Retinal pigment epithelial cell (primary cell): ENCODE data around the gene ADCY3.

Experiments used
- DNase-seq: peaks from one replicate; pipeline ENCODE4 v3.0.0-alpha.2; 2010; ENCODE audit warnings: low read depth
- H3K4me3 ChIP-seq: 2 replicates; pipeline ENCODE4 v1.5.1; 2011; ENCODE audit warnings: mild to moderate bottlenecking, low read length, control low read depth, moderate library complexity
- TF ChIP-seq, protein P1 (sequence below): conservative IDR thresholded peaks from 2 replicates; pipeline ENCODE4 v1.5.1; 2011; ENCODE audit warnings: low read depth, low read length, control low read depth, inconsistent platforms

The ADCY3 gene

DNA sequence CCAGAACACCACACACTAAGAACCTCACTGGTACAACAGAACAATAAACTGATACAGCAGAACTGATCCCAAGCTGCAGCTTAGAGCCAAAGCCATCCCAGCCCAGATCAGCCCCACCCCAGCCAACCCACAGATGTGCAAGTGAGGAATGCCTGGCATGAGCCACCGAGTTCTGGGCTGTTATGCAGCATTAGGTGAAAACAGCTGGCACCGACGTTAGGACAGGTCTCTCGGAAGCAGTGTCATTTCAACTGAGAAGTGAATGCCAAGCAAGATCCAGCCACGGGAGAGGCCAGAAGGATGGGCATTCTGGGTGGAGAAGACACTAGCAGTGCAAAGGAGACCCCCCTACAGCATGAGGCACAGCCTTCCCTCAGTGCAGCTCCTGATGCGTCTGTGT, 38.9 kb downstream of the ADCY3 start:
- TF ChIP-seq, protein P1, sequence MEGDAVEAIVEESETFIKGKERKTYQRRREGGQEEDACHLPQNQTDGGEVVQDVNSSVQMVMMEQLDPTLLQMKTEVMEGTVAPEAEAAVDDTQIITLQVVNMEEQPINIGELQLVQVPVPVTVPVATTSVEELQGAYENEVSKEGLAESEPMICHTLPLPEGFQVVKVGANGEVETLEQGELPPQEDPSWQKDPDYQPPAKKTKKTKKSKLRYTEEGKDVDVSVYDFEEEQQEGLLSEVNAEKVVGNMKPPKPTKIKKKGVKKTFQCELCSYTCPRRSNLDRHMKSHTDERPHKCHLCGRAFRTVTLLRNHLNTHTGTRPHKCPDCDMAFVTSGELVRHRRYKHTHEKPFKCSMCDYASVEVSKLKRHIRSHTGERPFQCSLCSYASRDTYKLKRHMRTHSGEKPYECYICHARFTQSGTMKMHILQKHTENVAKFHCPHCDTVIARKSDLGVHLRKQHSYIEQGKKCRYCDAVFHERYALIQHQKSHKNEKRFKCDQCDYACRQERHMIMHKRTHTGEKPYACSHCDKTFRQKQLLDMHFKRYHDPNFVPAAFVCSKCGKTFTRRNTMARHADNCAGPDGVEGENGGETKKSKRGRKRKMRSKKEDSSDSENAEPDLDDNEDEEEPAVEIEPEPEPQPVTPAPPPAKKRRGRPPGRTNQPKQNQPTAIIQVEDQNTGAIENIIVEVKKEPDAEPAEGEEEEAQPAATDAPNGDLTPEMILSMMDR: no peak
- no peak overlapping the region for H3K4me3 ChIP-seq
- DNase-seq: no peak

DNA sequence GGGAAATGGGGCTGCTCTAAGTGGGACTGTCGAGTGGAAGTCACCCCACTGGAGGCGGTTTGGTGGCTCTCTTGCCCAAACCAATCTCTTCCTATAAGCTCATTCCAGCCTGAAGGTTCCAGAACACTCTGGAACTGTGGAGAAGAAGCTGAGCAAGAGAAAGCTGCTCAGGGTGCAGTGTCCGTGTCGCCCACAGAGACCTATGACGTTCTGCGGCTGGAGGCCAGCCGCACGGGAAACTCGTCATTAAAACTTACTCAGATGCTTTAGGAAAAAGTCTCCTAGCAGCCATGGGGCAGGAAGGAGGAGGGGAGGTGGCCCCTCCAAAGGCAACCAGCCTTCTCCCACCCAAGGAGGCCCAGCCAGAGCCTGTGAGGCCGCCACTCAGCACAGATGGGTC, 41.7 kb downstream of the ADCY3 start:
- TF ChIP-seq, protein P1: no peak
- no peak overlapping the region for H3K4me3 ChIP-seq
- DNase-seq: no peak

- DNase-seq: no peak
- no peak overlapping the region for H3K4me3 ChIP-seq
- TF ChIP-seq, protein P1: no peak
Measured at GRCh38 chr2:24877646-24878045, 42.4 kb downstream of the ADCY3 start.

GRCh38 chr2:24877067-24877466, 43.0 kb downstream of the ADCY3 start:
- no peak for DNase-seq
- TF ChIP-seq, protein P1: no peak
- H3K4me3 ChIP-seq: no peak overlapping the region

GRCh38 chr2:24875901-24876300, 44.1 kb downstream of the ADCY3 start:
- TF ChIP-seq, protein P1: no peak
- H3K4me3 ChIP-seq: no peak overlapping the region
- DNase-seq: no peak

- TF ChIP-seq, protein P1: no peak
- DNase-seq: no peak
- no peak overlapping the region for H3K4me3 ChIP-seq
Measured at GRCh38 chr2:24875272-24875671, 44.8 kb downstream of the ADCY3 start.

GRCh38 chr2:24874035-24874434, 46.0 kb downstream of the ADCY3 start:
- H3K4me3 ChIP-seq: no peak overlapping the region
- no peak for DNase-seq
- TF ChIP-seq, protein P1: no peak
